GM23248 (cell line): ENCODE data around the gene PGBD5. TPM values are rescaled to one million over a fixed set of nuclear protein-coding genes. Genes with fewer than 3 reads are reported as not detected.
A peak's percentile ranks its signal among the peaks of the same experiment; 100 is the strongest.

Experiments
- DNase-seq: peaks from one replicate; pipeline ENCODE4 v3.0.0-alpha.2; 2015
- H2AFZ ChIP-seq: fragments of 200-600 bp; sonication (generic); 2 replicates; pipeline ENCODE4 v1.6.1; 2016; ENCODE audit warnings: antibody characterized with exemption
- H3F3A ChIP-seq: fragments of 200-600 bp; sonication (generic); 2 replicates; pipeline ENCODE4 v1.6.1; 2016; ENCODE audit warnings: mild to moderate bottlenecking, antibody characterized with exemption, mixed run types; ENCODE audit not compliant: insufficient read depth
- H3K27ac ChIP-seq: fragments of 200-600 bp; sonication (generic); 2 replicates; pipeline ENCODE4 v1.5.1; 2016; ENCODE audit warnings: mild to moderate bottlenecking
- H3K27me3 ChIP-seq: fragments of 200-600 bp; sonication (generic); replicated peaks from 2 replicates; pipeline ENCODE4 v1.6.1; 2016; ENCODE audit warnings: mild to moderate bottlenecking; ENCODE audit not compliant: insufficient read depth
- H3K36me3 ChIP-seq: fragments of 200-600 bp; sonication (generic); 2 replicates; pipeline ENCODE4 v1.6.1; 2016; ENCODE audit warnings: low read depth, mild to moderate bottlenecking
- H3K4me1 ChIP-seq: fragments of 200-600 bp; sonication (generic); 2 replicates; pipeline ENCODE4 v1.6.1; 2016; ENCODE audit warnings: mild to moderate bottlenecking; ENCODE audit not compliant: insufficient read depth
- H3K4me2 ChIP-seq: fragments of 200-600 bp; sonication (generic); one replicate; pipeline ENCODE4 v1.6.1; 2016; ENCODE audit warnings: mild to moderate bottlenecking; ENCODE audit not compliant: unreplicated experiment
- H3K4me3 ChIP-seq: fragments of 200-600 bp; sonication (generic); 2 replicates; pipeline ENCODE4 v1.5.1; 2016; ENCODE audit warnings: mild to moderate bottlenecking
- H3K79me2 ChIP-seq: fragments of 200-600 bp; sonication (generic); 2 replicates; pipeline ENCODE4 v1.6.1; 2016; ENCODE audit warnings: mild to moderate bottlenecking; ENCODE audit not compliant: insufficient read depth
- H3K9ac ChIP-seq: fragments of 200-600 bp; sonication (generic); 2 replicates; pipeline ENCODE4 v1.6.1; 2016; ENCODE audit warnings: mild to moderate bottlenecking
- H3K9me2 ChIP-seq: fragments of 200-600 bp; sonication (generic); 2 replicates; pipeline ENCODE4 v1.6.1; 2016; ENCODE audit warnings: mixed run types, mild to moderate bottlenecking, moderate library complexity; ENCODE audit not compliant: insufficient read depth
- H3K9me3 ChIP-seq: fragments of 200-600 bp; sonication (generic); one replicate; pipeline ENCODE4 v1.6.1; 2017; ENCODE audit warnings: low read depth
- H4K20me1 ChIP-seq: fragments of 200-600 bp; sonication (generic); 2 replicates; pipeline ENCODE4 v1.6.0; 2016; ENCODE audit not compliant: insufficient read depth
- EZH2 ChIP-seq: fragments of 200-600 bp; sonication (generic); IDR thresholded peaks from 2 replicates; pipeline ENCODE4 v1.6.1; 2018; ENCODE audit warnings: antibody characterized with exemption, mild to moderate bottlenecking; ENCODE audit not compliant: insufficient read depth, poor library complexity, severe bottlenecking
- EZH2phosphoT487 ChIP-seq: fragments of 200-600 bp; sonication (generic); IDR thresholded peaks from 2 replicates; pipeline ENCODE4 v1.6.1; 2018; ENCODE audit warnings: antibody characterized with exemption, moderate library complexity, mild to moderate bottlenecking, low read depth; ENCODE audit not compliant: insufficient read depth
- WGBS, 2 experiments: methylation state at CpG; one replicate each; pipeline ENCODE4 v1.1.6; 2015 to 2017; ENCODE audit warnings: low lambda C conversion rate in 2 of 2, low coverage in 1 of 2; ENCODE audit errors: missing lambda C conversion rate in 2 of 2; 5-methylcytosine and 5-hydroxymethylcytosine counted together
- in situ Hi-C: fragments of 300-500 bp; cut with MboI; formaldehyde crosslinking; loops from 2 replicates; pipeline ENCODE4 v1.15.0; 2020
- polyA plus RNA-seq: library from polyadenylated mRNA; unstranded; fragments of >200 nt; fragmentation: Nextera tagmentation; extraction: Ambion mirVana; gene quantifications from 2 replicates; pipeline ENCODE4 v1.2.1, GENCODE V29; 2016
- total RNA-seq: library from RNA; depleted of rRNA; stranded (reverse); fragments of >200 nt; shearing (Covaris generic); gene quantifications from 2 replicates; pipeline ENCODE4 v1.2.3, GENCODE V29; 2014

The PGBD5 gene
- total and polyA plus RNA-seq, 2 experiments from 2014 or later, result 0.23 to 0.32 TPM

GRCh38 chr1:230291731-230292620, 134.2 kb downstream of the PGBD5 start:
- TF ChIP-seq EZH2 (no peak), EZH2phosphoT487 (no peak)
- no peaks in the 10 kb centered on the region for H4K20me1 ChIP-seq
- in situ Hi-C loops, result no loop called here
- H3K27ac ChIP-seq, result no peak overlapping the region
- no peaks in the 10 kb centered on the region for H3K9me3 ChIP-seq
- no peak overlapping the region for H3K4me3 ChIP-seq
- DNase-seq, result no peak
- no peaks in the 10 kb centered on the region for H3K9me2 ChIP-seq
- H3K4me2 ChIP-seq, result no peak overlapping the region
- WGBS, 2 experiments, result 55 to 66% methylated on average over 8 to 28 of the region's 28 CpGs
- no peaks in the 10 kb centered on the region for H3K4me1 ChIP-seq
- no peaks in the 10 kb centered on the region for H3F3A ChIP-seq
- H3K36me3 ChIP-seq, result no peaks in the 10 kb centered on the region
- H3K79me2 ChIP-seq, result no peaks in the 10 kb centered on the region
- no peak overlapping the region for H2AFZ ChIP-seq
- H3K27me3 ChIP-seq, result peaks cover 29% of the 10 kb centered on the region
- H3K9ac ChIP-seq, result no peak overlapping the region

DNA sequence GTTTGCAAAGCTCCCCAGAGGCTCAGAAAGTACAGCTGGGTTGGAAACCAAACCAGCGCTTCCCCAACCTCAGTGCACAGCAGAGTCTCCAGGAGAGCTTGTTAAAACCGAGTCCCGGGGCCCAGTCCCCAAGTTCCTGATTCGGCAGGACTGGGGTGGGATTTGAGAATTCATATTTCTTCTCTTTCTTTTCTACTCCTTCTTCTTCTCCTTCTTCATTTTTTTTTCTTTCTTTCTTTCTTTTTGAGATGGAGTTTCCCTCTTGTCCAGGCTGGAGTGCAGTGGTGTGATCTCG, 136.8 kb downstream of the PGBD5 start:
- Histone ChIP-seq H3K36me3 (no peaks in the 10 kb centered on the region), H3K4me3 (no peak overlapping the region), H3K4me1 (no peaks in the 10 kb centered on the region), H4K20me1 (no peaks in the 10 kb centered on the region), H3K9me2 (no peaks in the 10 kb centered on the region), H3K9ac (no peak overlapping the region), H3K4me2 (no peak overlapping the region), H3K27me3 (peaks cover 11% of the 10 kb centered on the region), H3K9me3 (no peaks in the 10 kb centered on the region), H3K27ac (no peak overlapping the region), H3F3A (no peaks in the 10 kb centered on the region), H2AFZ (no peak overlapping the region), H3K79me2 (no peaks in the 10 kb centered on the region)
- in situ Hi-C loops, result no loop called here
- 77 to 93% methylated on average over 5 of the region's 5 CpGs for WGBS, 2 experiments
- no peak for TF ChIP-seq EZH2
- no peak for TF ChIP-seq EZH2phosphoT487
- DNase-seq, result no peak

DNA sequence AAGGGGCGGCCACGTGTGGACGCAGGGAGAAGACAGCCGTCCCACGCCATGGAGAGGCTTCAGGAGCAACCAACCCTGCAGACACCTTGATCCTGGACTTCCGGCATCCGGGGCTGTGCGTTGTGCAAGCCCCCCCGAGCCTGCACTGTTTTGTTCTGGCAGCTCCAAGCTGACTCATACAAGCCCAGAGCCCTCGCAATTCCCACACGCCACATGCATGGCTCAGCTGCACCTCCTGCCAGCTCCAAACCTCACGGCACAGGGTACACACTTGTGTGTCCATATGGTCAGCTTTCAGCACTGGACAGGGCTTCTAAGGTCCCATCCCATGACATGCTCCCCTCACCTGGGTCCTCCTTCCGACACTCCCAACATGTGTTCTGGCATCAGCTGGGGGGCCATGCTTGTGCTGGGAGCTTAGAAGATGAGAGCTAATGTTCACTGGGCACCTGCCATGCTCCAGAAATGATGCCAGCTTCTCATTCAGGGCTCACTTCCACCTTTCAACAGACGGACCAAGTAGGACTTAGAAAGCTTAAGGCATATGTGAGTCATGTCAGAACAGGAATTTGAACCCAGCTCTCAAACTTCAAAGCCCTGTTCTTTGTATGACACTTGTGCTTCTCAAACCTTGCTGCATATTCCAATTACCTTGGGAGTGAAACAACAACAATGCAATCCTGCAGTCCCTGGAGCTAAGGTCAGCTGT, 137.3 kb downstream of the PGBD5 start:
- H3K36me3 ChIP-seq, result 0 out of 2 replicates have a peak, but pooled peaks cover 3% of the 10 kb centered on the region
- H3K79me2 ChIP-seq, result no peaks in the 10 kb centered on the region
- H3K27ac ChIP-seq, result no peak overlapping the region
- no peaks in the 10 kb centered on the region for H3F3A ChIP-seq
- H2AFZ ChIP-seq, result no peak overlapping the region
- peak; percentile 51 for DNase-seq
- H3K27me3 ChIP-seq, result peaks cover 7% of the 10 kb centered on the region; the same call in 1 of the 2 replicates
- in situ Hi-C loops, result no loop called here
- H3K4me2 ChIP-seq, result no peak overlapping the region
- no peak overlapping the region for H3K4me3 ChIP-seq
- no peaks in the 10 kb centered on the region for H4K20me1 ChIP-seq
- no peaks in the 10 kb centered on the region for H3K9me2 ChIP-seq
- no peaks in the 10 kb centered on the region for H3K4me1 ChIP-seq
- TF ChIP-seq EZH2phosphoT487, result no peak
- no peak for TF ChIP-seq EZH2
- no peak overlapping the region for H3K9ac ChIP-seq
- 70 to 76% methylated on average over 14 of the region's 14 CpGs for WGBS, 2 experiments
- H3K9me3 ChIP-seq, result no peaks in the 10 kb centered on the region

- 0 out of 2 replicates have a peak, but pooled peaks cover 6% of the 10 kb centered on the region for H3F3A ChIP-seq
- H3K4me1 ChIP-seq, result no peaks in the 10 kb centered on the region
- H3K27ac ChIP-seq, result no peak overlapping the region
- no peak overlapping the region for H2AFZ ChIP-seq
- TF ChIP-seq EZH2, result no peak
- TF ChIP-seq EZH2phosphoT487, result no peak
- in situ Hi-C loops, result no loop called here
- H3K36me3 ChIP-seq, result 0 out of 2 replicates have a peak, but pooled peaks cover 3% of the 10 kb centered on the region
- H3K79me2 ChIP-seq, result no peaks in the 10 kb centered on the region
- DNase-seq, result no peak
- H3K27me3 ChIP-seq, result peaks cover 3% of the 10 kb centered on the region; the same call in 1 of the 2 replicates
- H3K4me3 ChIP-seq, result no peak overlapping the region
- 57 to 61% methylated on average over 16 to 17 of the region's 17 CpGs for WGBS, 2 experiments
- no peak overlapping the region for H3K9ac ChIP-seq
- no peak overlapping the region for H3K4me2 ChIP-seq
- H3K9me2 ChIP-seq, result no peaks in the 10 kb centered on the region
- H3K9me3 ChIP-seq, result no peaks in the 10 kb centered on the region
- no peaks in the 10 kb centered on the region for H4K20me1 ChIP-seq
These were observed 138.3 kb downstream of the PGBD5 start for GRCh38 chr1:230287674-230288315.
